Neural cell (in vitro differentiated cells): ENCODE data around the gene GLT8D1. TPM values are rescaled to one million over a fixed set of nuclear protein-coding genes. Genes with fewer than 3 reads are reported as not detected.

Experiments used
- H2AFZ ChIP-seq: fragments of 200-600, 300-800 bp; sonication (generic), shearing (Covaris generic); 2 replicates; pipeline ENCODE4 v1.6.0; 2014; ENCODE audit warnings: low read depth, mild to moderate bottlenecking, antibody characterized with exemption, low read length, moderate library complexity
- H3F3A ChIP-seq: fragments of 200-600 bp; shearing (Covaris generic); 2 replicates; pipeline ENCODE4 v1.6.1; 2016; ENCODE audit warnings: mild to moderate bottlenecking, moderate library complexity, mixed read lengths, antibody characterized with exemption, low read length; ENCODE audit not compliant: insufficient read depth, poor library complexity, severe bottlenecking
- H3K27ac ChIP-seq: fragments of 200-600, 300-800 bp; sonication (generic), shearing (Covaris generic); 2 replicates; pipeline ENCODE4 v1.5.1; 2014; ENCODE audit warnings: mild to moderate bottlenecking, low read length, moderate library complexity
- H3K27me3 ChIP-seq: fragments of 300-800, 200-600 bp; sonication (generic), shearing (Covaris generic); 2 replicates; pipeline ENCODE4 v1.6.0; 2014; ENCODE audit warnings: mild to moderate bottlenecking, low read depth, low read length, moderate library complexity; ENCODE audit not compliant: insufficient read depth
- H3K36me3 ChIP-seq: fragments of 300-800, 200-600 bp; sonication (generic), shearing (Covaris generic); 2 replicates; pipeline ENCODE4 v1.5.1; 2014; ENCODE audit warnings: mild to moderate bottlenecking, antibody characterized with exemption, low read length, moderate library complexity; ENCODE audit not compliant: insufficient read depth
- H3K4me2 ChIP-seq: fragments of 300-800, 200-600 bp; sonication (generic), shearing (Covaris generic); 2 replicates; pipeline ENCODE4 v1.6.0; 2014; ENCODE audit warnings: mild to moderate bottlenecking, low read length
- H3K4me3 ChIP-seq: fragments of 300-800, 200-600 bp; sonication (generic), shearing (Covaris generic); 2 replicates; pipeline ENCODE4 v1.5.1; 2014; ENCODE audit warnings: mild to moderate bottlenecking, low read length, moderate library complexity
- H3K79me2 ChIP-seq: fragments of 200-600 bp; shearing (Covaris generic); replicated peaks from 2 replicates; pipeline ENCODE4 v1.6.0; 2014; ENCODE audit warnings: mild to moderate bottlenecking, low read length, moderate library complexity; ENCODE audit not compliant: insufficient read depth
- H3K9ac ChIP-seq: fragments of 300-800, 200-600 bp; sonication (generic), shearing (Covaris generic); 2 replicates; pipeline ENCODE4 v1.6.1; 2016; ENCODE audit warnings: mild to moderate bottlenecking, low read length, mixed read lengths
- H3K9me2 ChIP-seq: fragments of 200-600 bp; shearing (Covaris generic); 2 replicates; pipeline ENCODE4 v1.6.1; 2016; ENCODE audit warnings: mild to moderate bottlenecking, low read length, mixed read lengths; ENCODE audit not compliant: insufficient read depth
- H3K9me3 ChIP-seq: fragments of 200-600, 300-800 bp; sonication (generic), shearing (Covaris generic); 2 replicates; pipeline ENCODE4 v1.6.1; 2016; ENCODE audit warnings: mild to moderate bottlenecking, mixed run types, low read length, moderate library complexity, mixed read lengths
- H4K20me1 ChIP-seq: fragments of 200-600 bp; shearing (Covaris generic); 2 replicates; pipeline ENCODE4 v1.6.1; 2016; ENCODE audit warnings: mild to moderate bottlenecking, mixed run types; ENCODE audit not compliant: insufficient read depth
- CTCF ChIP-seq: fragments of 450-650 bp; IDR thresholded peaks from 2 replicates; pipeline ENCODE4 v1.5.1; 2014; ENCODE audit warnings: antibody characterized with exemption, mild to moderate bottlenecking, moderate library complexity; ENCODE audit not compliant: poor library complexity, severe bottlenecking
- EP300 ChIP-seq: fragments of 450-650 bp; conservative IDR thresholded peaks from 2 replicates; pipeline ENCODE4 v1.6.1; 2014; ENCODE audit warnings: antibody characterized with exemption, mild to moderate bottlenecking, moderate library complexity; ENCODE audit not compliant: poor library complexity, severe bottlenecking
- EZH2 ChIP-seq: fragments of 200-600, 300-800 bp; shearing (Covaris generic), sonication (generic); IDR thresholded peaks from 2 replicates; pipeline ENCODE4 v1.6.1; 2014; ENCODE audit warnings: antibody characterized with exemption, low read length, borderline replicate concordance, mild to moderate bottlenecking; ENCODE audit not compliant: insufficient read depth, poor library complexity, severe bottlenecking
- MXI1 ChIP-seq: fragments of 450-650 bp; conservative IDR thresholded peaks from 2 replicates; pipeline ENCODE4 v1.6.1; 2014; ENCODE audit warnings: antibody characterized with exemption, mild to moderate bottlenecking; ENCODE audit not compliant: poor library complexity, severe bottlenecking
- POLR2AphosphoS5 ChIP-seq: IDR thresholded peaks from 2 replicates; pipeline ENCODE4 v1.6.1; 2012
- RAD21 ChIP-seq: fragments of 450-650 bp; conservative IDR thresholded peaks from 2 replicates; pipeline ENCODE4 v1.6.1; 2014; ENCODE audit warnings: antibody characterized with exemption, mild to moderate bottlenecking, moderate library complexity
- REST ChIP-seq: IDR thresholded peaks from 2 replicates; pipeline ENCODE4 v1.6.1; 2012; ENCODE audit warnings: borderline replicate concordance
- SMC3 ChIP-seq: fragments of 450-650 bp; conservative IDR thresholded peaks from 2 replicates; pipeline ENCODE4 v1.6.1; 2014; ENCODE audit warnings: antibody characterized with exemption, mild to moderate bottlenecking, moderate library complexity; ENCODE audit not compliant: poor library complexity
- TAF1 ChIP-seq: IDR thresholded peaks from 2 replicates; pipeline ENCODE4 v1.6.1; 2012; ENCODE audit warnings: low read depth
- polyA plus RNA-seq: library from polyadenylated mRNA; depleted of rRNA; stranded (reverse); fragments of >200 nt; gene quantifications from 2 replicates; pipeline ENCODE4 v1.2.3, GENCODE V29; 2014

Gene GLT8D1
- polyA plus RNA-seq, 1 donor from 2014 or later = 182 TPM

GRCh38 chr3:52685709-52686691 is 19.6 kb downstream of the GLT8D1 start, which contains the start of the genes GNL3 and PBRM1:
Gene GNL3, plus strand, starts transcription at chr3:52686032. Its CDS starts 61 bp downstream, at chr3:52686093.
Gene PBRM1, minus strand, starts transcription at chr3:52685913.
- H3K4me3 ChIP-seq = peak within 1 kb of the TSS; percentile 83
- no peaks in the 10 kb centered on the region for H3F3A ChIP-seq
- TF ChIP-seq EZH2 (no peak), RAD21 (peak; percentile 10), MXI1 (peak; percentile 100), EP300 (peak; percentile 71), REST (peak; percentile 65), CTCF (peak; percentile 33), POLR2AphosphoS5 (peak; percentile 95), SMC3 (peak; percentile 10), TAF1 (peak; percentile 90)
- peak within 1 kb of the TSS; percentile 92 for H3K9ac ChIP-seq
- H4K20me1 ChIP-seq = no peaks in the 10 kb centered on the region
- peak within 1 kb of the TSS; percentile 65 for H2AFZ ChIP-seq
- H3K27ac ChIP-seq = peak within 1 kb of the TSS; percentile 93
- no peaks in the 10 kb centered on the region for H3K9me2 ChIP-seq
- no peaks in the 10 kb centered on the region for H3K27me3 ChIP-seq
- peaks cover 54% of the 10 kb centered on the region for H3K79me2 ChIP-seq
- peak within 1 kb of the TSS; percentile 97 for H3K4me2 ChIP-seq
- H3K36me3 ChIP-seq = peaks cover 4% of the 10 kb centered on the region
- no peaks in the 10 kb centered on the region for H3K9me3 ChIP-seq

- Histone ChIP-seq H3K79me2 (peaks cover 61% of the 10 kb centered on the region), H4K20me1 (no peaks in the 10 kb centered on the region), H3K9me2 (no peaks in the 10 kb centered on the region), H3K4me3 (peak overlapping the region; percentile 83), H3K9me3 (no peaks in the 10 kb centered on the region), H3F3A (no peaks in the 10 kb centered on the region), H3K36me3 (peaks cover 7% of the 10 kb centered on the region), H3K27me3 (no peaks in the 10 kb centered on the region), H3K27ac (peak overlapping the region; percentile 93), H2AFZ (peak overlapping the region; percentile 59), H3K9ac (peak overlapping the region; percentile 92), H3K4me2 (peak overlapping the region; percentile 97)
- TF ChIP-seq EZH2 (no peak), REST (peak; percentile 39), RAD21 (no peak), SMC3 (no peak), TAF1 (no peak)
These were observed 20.3 kb downstream of the GLT8D1 start for GRCh38 chr3:52685285-52685708.
